ENCODE results near the gene PSMD13.

- TF ChIP-seq CTCF (IDR thresholded peaks at IDR 0.05; ENCODE audit: low read depth, low read length), result no peak
- no peak for TF ChIP-seq EZH2phosphoT487 (IDR thresholded peaks at IDR 0.05; ENCODE audit: low read depth)
Observed at GRCh38 chr11:269146-269890, 32.5 kb downstream of the PSMD13 start.

Data from OCI-LY3 (cell line).